Measurements from ENCODE around the gene NSD1.

GRCh38 chr5:177113566-177114424 is 19.8 kb upstream of the NSD1 start:
- TF ChIP-seq CEBPB (IDR thresholded peaks at IDR 0.05) (no peak), REST (IDR thresholded peaks at IDR 0.05; ENCODE audit: low read depth) (no peak), MAX (IDR thresholded peaks at IDR 0.05) (no peak), NFIC (IDR thresholded peaks at IDR 0.05) (no peak)
